NCI-H2081 treated with DMSO at 0.1 percent for 48 hours (cell line): Measurements from ENCODE around the gene FAM13A.

ENCODE experiments used
- DNase-seq: peaks from one replicate; lab custom pipeline; 2025; lab: John Stamatoyannopoulos, UW

The FAM13A gene

DNA sequence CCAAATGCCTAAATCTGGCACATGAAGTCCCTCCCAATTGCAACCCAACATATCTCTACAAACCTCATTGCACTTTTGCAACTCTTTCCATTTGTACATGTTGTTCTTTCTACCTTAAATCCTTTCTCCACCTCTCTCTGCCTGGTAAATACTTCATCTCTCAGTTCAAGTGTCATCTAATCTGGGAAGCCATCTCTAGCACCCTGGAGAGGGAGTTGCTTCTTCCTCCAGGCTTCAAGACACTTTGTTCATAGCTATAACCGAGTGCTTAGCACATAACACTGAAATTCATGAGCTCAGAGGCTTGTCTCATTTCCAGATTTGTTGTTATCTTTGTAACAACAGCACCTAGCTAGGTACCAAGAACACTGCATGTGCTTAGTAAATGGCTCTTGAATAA is 244.6 kb downstream of the FAM13A start:
- no peak for DNase-seq

DNA sequence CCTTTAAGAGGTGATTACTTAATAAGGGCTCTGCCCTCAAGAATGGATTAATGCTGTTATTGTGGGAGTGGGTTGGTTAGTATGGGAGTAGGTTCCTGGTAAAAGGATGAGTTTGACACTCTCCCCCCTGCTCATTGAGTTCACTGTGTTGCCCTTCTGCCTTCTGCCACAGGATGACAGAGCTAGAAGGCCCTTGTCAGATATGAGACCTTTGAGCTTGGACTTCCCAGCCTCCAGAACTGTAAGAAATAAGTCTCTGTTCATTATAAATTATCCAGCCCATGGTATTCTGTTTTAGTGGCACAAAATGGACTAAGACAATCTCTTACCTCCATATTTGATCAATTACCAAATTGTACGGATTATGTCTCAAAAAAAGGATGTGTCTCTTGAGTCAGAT is 245.1 kb downstream of the FAM13A start:
- DNase-seq, result no peak

DNA sequence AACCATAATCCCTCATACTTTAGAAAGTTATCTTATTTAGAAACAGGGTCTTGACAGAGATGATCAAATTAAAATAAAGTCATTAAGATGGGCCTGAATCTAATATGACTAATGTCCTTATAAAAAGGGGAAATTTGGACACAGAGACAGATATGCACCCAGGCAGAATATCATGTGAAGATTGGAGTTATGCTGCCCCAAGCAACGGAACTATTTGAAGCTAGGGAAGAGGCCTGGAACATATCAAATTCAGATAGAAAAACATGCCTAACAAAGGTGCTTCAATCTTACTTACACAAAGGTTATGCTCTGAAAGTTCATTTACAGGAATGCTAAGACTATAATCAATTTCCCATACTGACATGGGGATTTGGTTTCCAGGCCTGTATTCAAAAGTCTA is 246.7 kb downstream of the FAM13A start:
- no peak for DNase-seq

GRCh38 chr4:88809576-88810219 is 247.3 kb downstream of the FAM13A start:
- DNase-seq, result no peak

DNA sequence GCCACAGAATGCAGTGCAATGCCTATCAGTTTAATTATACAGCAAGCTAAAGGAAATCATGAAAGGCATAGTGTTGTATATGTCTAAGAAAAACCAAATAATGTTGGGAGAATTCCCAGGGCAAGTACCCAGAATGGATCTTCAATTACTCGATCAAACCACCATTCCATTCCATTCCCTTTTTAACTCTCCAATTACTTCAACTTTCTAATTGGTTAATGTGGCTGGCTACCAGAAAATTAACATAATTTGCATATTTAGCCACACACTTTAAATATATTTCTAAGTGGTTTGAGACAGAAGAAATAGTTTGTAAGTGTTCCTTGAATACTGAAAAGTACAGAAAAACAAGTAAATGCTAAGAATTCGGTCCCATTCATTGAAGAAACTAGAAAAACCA is 247.9 kb downstream of the FAM13A start:
- DNase-seq, result no peak

GRCh38 chr4:88807499-88807898 is 249.5 kb downstream of the FAM13A start:
- no peak for DNase-seq

- no peak for DNase-seq
These were observed 252.8 kb downstream of the FAM13A start for GRCh38 chr4:88804234-88804633.

DNA sequence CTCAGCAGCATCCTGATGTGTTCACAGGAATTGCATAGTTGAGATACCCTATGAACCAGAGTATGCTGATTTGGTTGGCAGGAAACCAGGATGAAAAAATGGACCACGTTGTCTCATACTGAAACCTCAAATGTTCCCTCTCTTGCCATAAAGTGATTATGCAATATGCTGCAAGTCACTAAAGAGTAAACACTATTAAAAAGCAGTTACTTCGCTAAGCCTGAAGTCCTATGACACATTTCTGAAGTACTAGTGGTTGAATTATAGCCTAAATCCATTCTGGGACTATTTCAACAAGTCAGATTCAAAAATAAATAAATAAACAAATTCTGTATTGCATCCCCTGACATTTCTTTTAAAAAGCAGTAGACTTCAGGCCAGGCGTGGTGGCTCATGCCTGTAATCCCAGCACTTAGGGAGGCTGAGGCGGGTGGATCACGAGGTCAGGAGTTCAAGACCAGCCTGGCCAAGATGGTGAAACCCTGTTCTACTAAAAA is 253.3 kb downstream of the FAM13A start:
- DNase-seq, result no peak

DNA sequence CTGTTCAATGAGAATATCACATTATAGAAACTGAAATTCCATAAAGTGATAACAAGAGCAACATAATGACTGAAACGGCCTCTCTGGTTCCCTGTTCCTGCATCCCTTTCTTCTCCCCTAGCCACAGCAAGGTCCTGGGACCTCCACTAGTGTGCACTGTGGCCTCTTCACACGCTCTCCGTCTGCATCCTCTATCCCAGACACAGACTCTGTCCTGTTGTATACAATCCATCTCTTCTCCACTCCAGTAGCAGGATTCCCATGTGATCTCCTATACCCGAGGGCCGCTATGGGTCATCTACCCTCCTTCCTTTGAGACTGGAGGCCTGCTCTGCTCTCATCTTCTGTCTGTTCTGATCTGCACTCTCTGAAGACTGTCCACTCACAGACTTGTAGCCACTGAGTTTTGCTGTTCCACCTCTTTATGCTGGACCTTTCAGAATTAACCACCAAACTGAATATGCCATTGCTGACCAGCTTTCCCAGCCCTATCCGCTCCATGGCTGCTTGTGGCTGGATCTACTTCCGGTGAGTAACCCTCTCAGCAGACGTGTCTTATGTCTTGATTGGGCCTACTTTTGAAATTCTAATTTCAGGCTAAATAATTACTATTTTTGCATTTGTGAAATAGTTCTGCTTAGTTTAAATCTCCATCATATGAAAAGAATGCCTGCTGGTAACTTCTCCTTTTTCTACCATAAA is 254.2 kb downstream of the FAM13A start:
- DNase-seq, result no peak

- no peak for DNase-seq
These were observed 254.8 kb downstream of the FAM13A start for GRCh38 chr4:88802138-88802537.

DNA sequence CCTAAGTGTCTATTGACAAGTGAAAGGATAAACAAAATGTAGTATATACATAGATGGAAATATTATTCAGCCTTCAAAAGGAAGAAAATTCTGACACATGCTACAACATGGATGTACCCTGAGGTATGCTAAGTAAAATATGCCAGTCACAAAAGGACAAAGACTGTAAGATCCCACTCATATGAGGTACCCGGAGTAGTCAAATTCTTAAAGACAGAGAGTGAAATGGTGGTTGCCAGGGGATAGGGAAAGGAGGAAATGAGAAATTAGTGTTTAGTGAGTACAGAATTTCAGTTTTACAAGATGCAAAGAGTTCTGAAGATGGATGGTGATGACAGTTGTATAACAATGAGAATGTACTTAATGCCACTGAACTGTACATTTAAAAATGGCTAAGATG is 257.1 kb downstream of the FAM13A start:
- no peak for DNase-seq

- DNase-seq, result no peak
These were observed 259.3 kb downstream of the FAM13A start for GRCh38 chr4:88797725-88798124.

DNA sequence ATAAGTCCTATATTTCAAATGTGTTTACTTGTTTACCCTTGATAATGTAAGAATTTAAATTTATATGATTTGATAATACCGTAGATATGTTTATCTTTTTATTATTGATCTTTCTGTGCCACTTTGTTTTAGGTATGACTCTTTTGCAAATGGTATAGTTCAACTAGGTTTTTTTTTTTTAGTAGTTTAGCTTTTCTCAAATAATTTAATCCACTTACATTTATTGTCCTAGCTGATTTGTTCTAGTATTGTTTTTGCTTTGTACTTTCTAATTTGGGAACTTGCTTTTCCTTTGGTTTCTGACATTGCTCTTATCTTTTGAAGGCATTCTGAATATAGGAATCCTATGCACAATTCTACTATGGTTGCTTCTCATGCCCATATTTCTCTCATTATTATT is 260.4 kb downstream of the FAM13A start:
- DNase-seq, result no peak

DNA sequence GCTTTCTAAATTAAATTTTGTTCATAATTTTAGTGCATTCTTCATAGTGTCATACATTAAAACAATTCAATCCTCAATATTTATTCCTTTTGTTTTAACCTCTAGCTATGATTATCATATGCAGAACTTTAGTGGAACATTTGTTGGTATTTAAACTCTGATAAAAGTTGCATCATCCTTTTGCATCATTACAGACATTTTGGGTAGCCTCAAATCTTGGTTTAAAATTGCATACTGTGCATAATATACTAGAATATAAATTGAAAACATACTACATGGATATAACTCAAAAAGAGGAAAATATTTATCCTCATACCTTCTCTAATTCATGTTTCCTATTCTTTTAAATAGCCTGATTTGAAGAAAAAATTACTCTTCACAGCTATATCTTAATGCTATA is 262.0 kb downstream of the FAM13A start:
- DNase-seq, result no peak

DNA sequence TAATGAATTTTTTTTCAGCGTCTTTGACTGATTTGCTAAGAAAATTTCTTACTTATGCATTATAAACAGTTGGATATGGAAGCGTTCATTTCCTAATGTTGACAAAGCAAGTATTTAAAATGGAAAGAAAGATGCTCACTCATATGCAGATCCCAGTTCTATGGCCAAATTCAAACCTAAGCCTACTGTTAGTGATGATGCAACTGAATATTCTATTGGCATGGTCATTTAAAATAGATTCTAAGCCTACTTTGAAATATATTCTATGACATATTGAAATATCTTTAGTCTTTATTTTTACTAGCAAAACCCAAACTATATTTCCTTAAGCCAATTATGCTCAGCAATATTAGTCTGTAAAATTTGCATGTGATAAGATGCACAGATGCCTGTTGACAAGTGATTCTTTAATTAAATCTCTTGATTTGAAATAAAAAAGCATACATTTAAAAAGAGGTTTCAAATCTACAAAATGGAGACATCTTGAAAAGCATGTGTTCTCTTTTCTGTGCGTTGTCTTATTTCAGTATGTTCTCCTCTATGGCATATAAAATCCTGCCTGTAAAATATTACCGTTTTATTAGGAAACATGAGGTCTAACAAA is 262.8 kb downstream of the FAM13A start:
- DNase-seq, result no peak

DNA sequence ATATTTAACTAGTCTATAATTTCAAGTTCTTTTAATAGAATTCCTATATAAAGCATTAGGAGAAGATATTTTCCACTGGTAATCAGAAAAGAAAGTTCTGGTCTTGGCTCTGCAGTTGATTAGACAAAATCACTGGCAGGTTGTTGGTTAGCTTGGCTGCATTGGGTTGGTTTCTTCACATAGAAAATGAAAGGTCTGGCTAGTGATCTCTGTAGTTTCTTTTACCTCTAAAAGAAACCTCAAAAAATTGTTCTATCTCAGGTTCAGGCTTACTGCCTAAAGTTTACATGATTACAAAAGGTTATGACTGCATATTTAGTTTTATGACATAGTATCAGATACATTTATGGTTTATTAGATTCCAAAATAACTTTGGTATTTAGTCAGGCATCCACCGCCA is 263.5 kb downstream of the FAM13A start:
- no peak for DNase-seq

DNA sequence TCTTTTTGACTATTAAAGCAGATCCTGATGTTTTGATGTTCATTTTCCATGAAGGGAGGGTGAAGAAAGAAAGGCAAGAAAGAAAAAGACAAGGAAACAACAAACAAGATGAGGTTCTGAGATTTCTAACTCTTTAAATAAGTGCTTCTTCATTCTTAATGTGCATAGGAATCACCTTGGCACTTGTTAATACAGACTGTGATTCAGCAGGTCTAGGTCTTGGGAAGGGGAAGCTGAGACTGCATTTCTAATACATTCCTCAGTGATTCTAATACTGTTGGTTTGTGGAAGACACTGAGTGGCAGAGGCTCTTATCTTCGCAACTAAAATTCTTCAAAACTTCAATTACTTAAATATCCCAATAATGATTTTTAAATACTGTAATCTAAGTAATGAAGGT is 264.2 kb downstream of the FAM13A start:
- DNase-seq, result no peak

GRCh38 chr4:88792268-88792781 is 264.7 kb downstream of the FAM13A start:
- DNase-seq, result no peak

- DNase-seq, result no peak
These were observed 265.7 kb downstream of the FAM13A start for GRCh38 chr4:88791274-88791673.

GRCh38 chr4:88788895-88789294 is 268.1 kb downstream of the FAM13A start:
- no peak for DNase-seq

DNA sequence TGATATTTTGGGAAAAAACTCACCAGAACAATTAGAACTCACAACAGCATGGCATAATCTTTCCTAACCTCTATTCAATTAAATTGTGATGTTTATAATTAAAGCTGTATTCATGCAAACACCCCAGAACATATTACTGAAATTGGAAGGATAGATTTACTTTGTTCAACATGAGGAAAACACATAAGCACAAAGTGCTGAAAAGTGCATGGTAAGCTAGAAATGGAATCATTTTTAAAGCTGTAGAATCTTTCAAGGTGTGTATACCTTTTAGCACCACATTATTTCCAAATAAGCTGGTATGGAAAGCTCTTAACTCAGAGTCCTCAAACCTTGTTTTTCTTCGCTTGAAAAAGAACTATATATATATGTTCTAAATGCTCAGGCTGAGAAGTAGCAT is 268.6 kb downstream of the FAM13A start:
- DNase-seq, result no peak

- no peak for DNase-seq
These were observed 271.0 kb downstream of the FAM13A start for GRCh38 chr4:88786011-88786410.

DNA sequence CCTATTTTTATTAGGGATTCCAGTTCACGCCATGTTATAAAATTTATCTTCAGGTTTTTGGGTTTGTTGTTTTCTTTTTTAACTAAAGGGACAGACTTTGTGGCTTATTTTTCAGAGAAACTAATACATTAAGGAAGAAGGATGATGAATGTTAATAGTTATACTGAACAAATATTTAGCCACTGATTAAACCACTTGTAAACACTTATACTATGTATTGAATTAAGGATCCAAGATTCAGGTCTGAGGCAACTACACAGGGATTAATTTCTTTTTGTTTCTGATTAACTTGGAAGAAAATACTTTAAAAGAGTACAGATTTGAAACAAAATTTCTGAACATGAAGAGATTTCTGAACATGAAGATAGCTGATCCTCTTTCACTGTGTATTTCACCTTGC is 276.6 kb downstream of the FAM13A start:
- DNase-seq, result no peak
